Epithelial cell of alveolus of lung (primary cell): ENCODE results near the gene APOBEC4. TPM values are rescaled to one million over a fixed set of nuclear protein-coding genes. Genes with fewer than 3 reads are reported as not detected.

ENCODE experiments used
- total RNA-seq: library from RNA; depleted of rRNA; stranded (reverse); fragments of >200 nt; gene quantifications from 2 replicates; pipeline ENCODE4 v1.2.1, GENCODE V29; 2015

Gene APOBEC4
- not detected in 2 replicates for total RNA-seq

GRCh38 chr1:183652547-183653461 lies at the start of gene APOBEC4:
Gene APOBEC4 (minus strand): TSS chr1:183653316. CDS start chr1:183648781, 4,535 bp downstream.

GRCh38 chr1:183635606-183636333 lies 17.3 kb downstream of the APOBEC4 start, which contains the start of gene ARPC5:
Gene ARPC5 (minus strand): TSS chr1:183635783. CDS start chr1:183635659, 124 bp downstream.

Other genes with a start within 250 kb of the APOBEC4 start
- under 0.01 and 0.26 TPM in 2 replicates for gene NMNAT2, start 234.9 kb downstream of the APOBEC4 start, total RNA-seq
- 17.3 and 40.9 TPM in 2 replicates for gene SMG7, start 180.8 kb downstream of the APOBEC4 start, total RNA-seq
- gene NCF2, start 62.9 kb downstream of the APOBEC4 start, total RNA-seq, result 5.3 TPM in 1 of 2 replicates, not detected in the other
- gene ARPC5, start 17.5 kb downstream of the APOBEC4 start, total RNA-seq, result 90.4 and 215 TPM in 2 replicates
- gene RGL1, start 151.8 kb upstream of the APOBEC4 start, total RNA-seq, result 12.3 and 21.4 TPM in 2 replicates